K562 (cell line): Measurements from ENCODE around the gene DAPK2. TPM values are rescaled to one million over a fixed set of nuclear protein-coding genes. Genes with fewer than 3 reads are reported as not detected.

ENCODE experiments used
- ARID3B ChIP-seq: fragments of 250-450 bp; sonication (Bioruptor Pico); IDR thresholded peaks from 2 replicates; pipeline ENCODE4 v1.4.0; 2020; ENCODE audit warnings: borderline replicate concordance
- CHD2 ChIP-seq: IDR thresholded peaks from 2 replicates; pipeline ENCODE4 v1.6.1; 2011; ENCODE audit warnings: low read depth, low read length
- E2F5 ChIP-seq: sonication (generic); formaldehyde crosslinking; IDR thresholded peaks from 2 replicates; pipeline ENCODE4 v1.8.0; 2022; ENCODE audit warnings: mild to moderate bottlenecking, missing genetic modification reagents
- ETS1 ChIP-seq: conservative IDR thresholded peaks from 2 replicates; pipeline ENCODE4 v1.6.1; 2011; ENCODE audit warnings: low read depth, mild to moderate bottlenecking, low read length; ENCODE audit not compliant: control insufficient read depth
- IFI16 ChIP-seq: fragments of 250-450 bp; sonication (Bioruptor Pico); IDR thresholded peaks from 2 replicates; pipeline ENCODE4 v2.1.2; 2022; ENCODE audit warnings: mild to moderate bottlenecking, inconsistent platforms
- KLF6 ChIP-seq: fragments of 250-450 bp; sonication (Bioruptor Pico); IDR thresholded peaks from 2 replicates; pipeline ENCODE4 v1.4.0; 2020; ENCODE audit warnings: mild to moderate bottlenecking, moderate library complexity, borderline replicate concordance
- SETDB1 ChIP-seq: IDR thresholded peaks from one replicate; pipeline ENCODE4 v1.6.1; 2012; ENCODE audit warnings: low read length, control low read depth, inconsistent platforms
- TCFL5 ChIP-seq: fragments of 250-450 bp; sonication (Bioruptor Pico); conservative IDR thresholded peaks from 2 replicates; pipeline ENCODE4 v1.6.1; 2021; ENCODE audit warnings: mild to moderate bottlenecking, moderate library complexity, matching md5 sums
- TEAD4 ChIP-seq, 2 experiments: sonication (generic) in 1 of 2; formaldehyde crosslinking in 1 of 2; IDR thresholded peaks; 2 replicates each; pipeline versions ENCODE4 v1.6.1 to v1.8.0; 2012 to 2022; ENCODE audit warnings: borderline replicate concordance in 1 of 2, inconsistent platforms in 1 of 2, low read length in 1 of 2, mild to moderate bottlenecking in 1 of 2, missing genetic modification reagents in 1 of 2
- TSC22D4 ChIP-seq: fragments of 450-650 bp; IDR thresholded peaks from 2 replicates; pipeline ENCODE4 v1.6.1; 2016; ENCODE audit warnings: missing genetic modification characterization, missing biosample characterization, control low read depth
- ZNF318 ChIP-seq, 2 experiments: fragments of 450-650 bp; IDR thresholded peaks; 2 replicates each; pipeline ENCODE4 v1.6.1; 2016; ENCODE audit warnings: mild to moderate bottlenecking in 2 of 2, borderline replicate concordance in 1 of 2, low read depth in 1 of 2, moderate library complexity in 1 of 2
- polyA plus RNA-seq, 8 experiments: library from polyadenylated mRNA; depleted of rRNA in 4 of 8; stranded (reverse) in 5 of 8; unstranded in 3 of 8; fragments of >200 nt; fragmentation: Nextera tagmentation in 2 of 8; fragmentation: Illumina TruSeq in 1 of 8; extraction: Ambion mirVana in 2 of 8; extraction: Trizol in 1 of 8; gene quantifications; 2 replicates each; pipeline versions ENCODE4 v1.2.1 to v1.2.3, GENCODE V29; 2011 to 2014; ENCODE audit warnings: inconsistent platforms in 1 of 8, missing spikeins in 1 of 8
- total RNA-seq, 7 experiments: library from RNA; depleted of rRNA in 6 of 7; stranded (reverse); fragments of >200 nt in 6 of 7; fragmentation: Illumina TruSeq in 2 of 7; extraction: Trizol in 2 of 7; gene quantifications; 2 replicates each; pipeline versions ENCODE4 v1.2.1 to v1.2.3, GENCODE V29; 2011 to 2021; ENCODE audit warnings: low replicate concordance in 1 of 7
- TF ChIP-seq, protein P1 (sequence below): IDR thresholded peaks from 2 replicates; pipeline ENCODE4 v1.6.1; 2012; ENCODE audit warnings: low read depth, low read length, improper control_type of control experiment, borderline replicate concordance

Gene DAPK2
- total and polyA plus RNA-seq, 9 of the 15 experiments (the other 6 are each of a cell fraction or from before 2014, with no cell fraction given): 0.14 to 5.2 (median 2.2) TPM

DNA sequence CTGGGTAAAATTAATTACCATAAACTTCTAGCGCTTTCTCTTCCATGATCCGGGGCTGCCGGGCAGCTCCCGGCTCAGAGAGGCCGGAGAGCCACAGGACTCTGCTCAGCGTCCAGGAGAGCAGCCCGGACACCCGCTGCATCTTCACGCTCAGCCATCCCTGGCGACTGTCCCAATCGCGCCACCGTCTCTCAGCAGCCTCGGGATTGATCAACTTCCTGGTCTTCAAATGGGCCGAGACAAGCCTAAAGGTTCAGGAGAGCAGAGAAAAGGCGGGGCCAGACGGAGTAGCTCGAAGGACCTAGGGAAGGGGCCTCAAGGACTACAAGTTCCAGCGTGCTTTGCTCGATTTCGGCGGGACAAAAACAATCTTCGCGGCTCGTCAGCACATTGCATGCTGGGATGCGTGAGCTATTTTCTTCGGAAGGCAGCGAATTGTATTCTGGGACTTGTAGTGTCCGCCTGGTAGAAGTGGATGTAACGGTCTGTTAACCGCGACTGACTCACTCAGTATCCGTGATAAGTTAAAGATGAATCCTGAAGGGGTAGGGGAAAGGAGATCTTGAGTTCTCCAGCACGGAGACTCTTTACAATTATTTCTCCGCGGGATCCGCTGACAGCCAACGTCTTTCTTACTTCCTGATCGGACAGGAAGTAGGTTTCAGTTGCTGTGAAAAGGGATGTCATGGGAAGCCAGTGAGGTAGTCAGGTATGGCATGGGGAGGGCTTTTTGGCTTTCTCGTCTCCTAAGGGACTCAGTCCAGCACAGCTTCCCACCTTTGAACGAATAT is 47.5 kb upstream of the DAPK2 start, which contains the start of gene CIAO2A (continued):
- TF ChIP-seq ARID3B (no peak), CHD2 (peak; percentile 68), TEAD4 (IDR thresholded peaks at IDR 0.05; ENCODE audit: low read length) (no peak), TEAD4 (CRISPR knock-in tag; IDR thresholded peaks at IDR 0.05; ENCODE audit: borderline replicate concordance) (no peak), SETDB1 (peak; percentile 12), ETS1 (peak; percentile 98), E2F5 (CRISPR knock-in tag) (no peak), TCFL5 (no peak), TSC22D4 (tag) (no peak), ZNF318 (IDR thresholded peaks at IDR 0.05; ENCODE audit: borderline replicate concordance in 1 of 2, low read depth in 1 of 2) (no peak), KLF6 (CRISPR knock-in tag) (no peak), IFI16 (CRISPR knock-in tag) (no peak)
- TF ChIP-seq, protein P1, sequence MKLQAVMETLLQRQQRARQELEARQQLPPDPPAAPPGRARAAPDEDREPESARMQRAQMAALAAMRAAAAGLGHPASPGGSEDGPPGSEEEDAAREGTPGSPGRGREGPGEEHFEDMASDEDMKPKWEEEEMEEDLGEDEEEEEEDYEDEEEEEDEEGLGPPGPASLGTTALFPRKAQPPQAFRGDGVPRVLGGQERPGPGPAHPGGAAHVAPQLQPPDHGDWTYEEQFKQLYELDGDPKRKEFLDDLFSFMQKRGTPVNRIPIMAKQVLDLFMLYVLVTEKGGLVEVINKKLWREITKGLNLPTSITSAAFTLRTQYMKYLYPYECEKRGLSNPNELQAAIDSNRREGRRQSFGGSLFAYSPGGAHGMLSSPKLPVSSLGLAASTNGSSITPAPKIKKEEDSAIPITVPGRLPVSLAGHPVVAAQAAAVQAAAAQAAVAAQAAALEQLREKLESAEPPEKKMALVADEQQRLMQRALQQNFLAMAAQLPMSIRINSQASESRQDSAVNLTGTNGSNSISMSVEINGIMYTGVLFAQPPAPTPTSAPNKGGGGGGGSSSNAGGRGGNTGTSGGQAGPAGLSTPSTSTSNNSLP: no peak
